Stimulated activated CD8-positive, alpha-beta memory T cell treated with anti-CD3 and anti-CD28 coated beads, Interleukin-4, amount 100 ng/mL, for 4 hours (primary cell): ENCODE measurements around the gene CAPS.
"Not testable (repeated sequence)": the region's sequence is repeated elsewhere in the genome, so short reads cannot be mapped to it uniquely, and the experiment has no call there.

Source experiments
- DNase-seq, 2 donors: peaks; one replicate each; pipeline ENCODE4 v3.0.0-alpha.2; 2020; ENCODE audit warnings: low read depth in 2 of 2, low spot score in 1 of 2

The CAPS gene

GRCh38 chr19:5913739-5914357 is at the start of gene CAPS:
CAPS (plus strand) TSS chr19:5914254; CDS start chr19:5914407, 153 bp downstream.
- DNase-seq: no peak

GRCh38 chr19:5864725-5865486 is 49.1 kb upstream of the CAPS start:
- DNase-seq: no peak

- no peak for DNase-seq
Measured at GRCh38 chr19:5865772-5866171, 48.3 kb upstream of the CAPS start.

GRCh38 chr19:5867201-5868136 is 46.6 kb upstream of the CAPS start:
- DNase-seq: no peak

DNA sequence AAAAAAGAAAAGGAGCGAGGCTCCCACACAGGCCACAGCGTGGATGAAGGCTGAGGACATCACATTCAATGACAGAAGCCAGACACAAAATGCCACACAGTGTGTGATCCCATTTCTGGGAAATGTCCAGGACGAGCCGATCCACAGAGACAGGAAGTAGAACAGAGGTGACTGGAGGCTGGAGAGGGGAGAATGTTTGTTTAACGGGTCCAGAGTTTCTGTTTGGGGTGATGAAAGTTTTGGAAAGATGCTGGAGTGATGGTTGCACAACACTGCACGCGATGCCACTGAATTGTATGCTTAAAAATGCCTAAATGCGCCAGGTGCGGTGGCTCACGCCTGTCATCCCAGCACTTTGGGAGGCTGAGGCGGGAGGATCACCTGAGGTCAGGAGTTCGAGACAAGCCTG is 43.1 kb upstream of the CAPS start:
- DNase-seq: no peak

DNA sequence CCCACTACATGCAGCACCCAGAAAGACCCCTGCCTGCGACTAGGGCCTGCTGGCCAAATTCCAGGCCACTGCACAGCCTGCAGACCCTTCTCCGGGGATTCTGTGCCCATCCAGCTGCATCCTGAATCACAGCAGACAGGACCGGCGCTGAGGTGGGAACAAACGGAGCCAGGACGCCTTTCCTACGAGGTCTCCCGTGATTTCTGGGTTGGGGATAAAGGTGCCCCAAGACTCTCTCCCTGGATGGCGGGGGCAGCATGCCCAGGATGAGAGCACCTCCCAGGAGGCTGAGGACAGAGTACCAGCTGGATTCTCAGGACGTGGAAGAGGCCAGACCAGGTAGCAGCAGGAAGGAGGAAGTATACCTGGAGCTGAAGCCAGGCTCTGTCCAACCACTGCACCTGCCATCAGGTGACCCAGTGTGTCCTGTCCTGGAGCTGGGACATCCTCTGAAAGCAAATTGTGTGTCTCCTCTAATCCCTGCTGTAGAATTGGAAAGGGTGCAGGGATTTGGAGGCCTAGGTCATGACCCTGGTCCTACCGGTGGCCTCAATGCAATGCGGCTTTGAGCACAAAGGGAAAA is 40.3 kb upstream of the CAPS start:
- no peak for DNase-seq

DNA sequence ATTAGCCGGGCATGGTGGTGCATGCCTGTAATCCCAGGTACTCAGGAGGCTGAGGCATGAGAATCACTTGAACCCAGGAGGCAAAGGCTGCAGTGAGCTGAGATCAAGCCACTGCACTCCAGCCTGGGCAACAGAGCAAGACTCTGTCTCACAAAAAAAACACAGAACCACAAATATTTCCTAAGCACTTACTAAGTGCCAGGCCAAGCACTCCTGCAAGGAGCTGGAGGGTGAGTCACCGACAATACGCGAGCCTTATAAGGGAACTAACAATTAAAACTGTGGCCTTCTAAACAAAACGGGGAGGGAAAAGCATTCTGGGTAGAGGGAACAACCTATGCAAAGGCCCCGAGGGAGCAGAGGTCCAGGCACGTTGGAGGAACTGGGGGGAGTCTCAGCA is 39.6 kb upstream of the CAPS start:
- not testable (repeated sequence) for DNase-seq

GRCh38 chr19:5877427-5877826 is 36.6 kb upstream of the CAPS start:
- DNase-seq: no peak

- DNase-seq: no peak
Measured at GRCh38 chr19:5877882-5878281, 36.2 kb upstream of the CAPS start.

DNA sequence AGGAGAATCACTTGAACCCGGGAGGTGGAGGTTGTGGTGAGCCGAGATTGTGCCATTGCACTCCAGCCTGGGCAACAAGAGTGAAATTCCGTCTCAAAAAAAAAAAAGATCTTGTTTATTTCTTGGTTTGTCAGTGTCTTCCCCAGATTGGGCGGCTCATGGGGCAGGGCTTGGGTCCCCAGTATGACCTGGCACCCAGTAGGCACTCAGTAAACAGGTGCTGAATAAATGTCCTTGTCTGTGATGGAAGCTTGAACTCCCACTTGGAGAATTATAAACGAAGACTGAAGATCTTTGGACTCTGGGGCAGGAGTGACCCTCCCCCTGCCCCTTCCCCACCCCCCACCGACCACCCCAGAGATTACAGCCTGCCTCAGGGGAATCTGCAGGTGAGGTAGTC is 33.9 kb upstream of the CAPS start:
- DNase-seq: no peak

DNA sequence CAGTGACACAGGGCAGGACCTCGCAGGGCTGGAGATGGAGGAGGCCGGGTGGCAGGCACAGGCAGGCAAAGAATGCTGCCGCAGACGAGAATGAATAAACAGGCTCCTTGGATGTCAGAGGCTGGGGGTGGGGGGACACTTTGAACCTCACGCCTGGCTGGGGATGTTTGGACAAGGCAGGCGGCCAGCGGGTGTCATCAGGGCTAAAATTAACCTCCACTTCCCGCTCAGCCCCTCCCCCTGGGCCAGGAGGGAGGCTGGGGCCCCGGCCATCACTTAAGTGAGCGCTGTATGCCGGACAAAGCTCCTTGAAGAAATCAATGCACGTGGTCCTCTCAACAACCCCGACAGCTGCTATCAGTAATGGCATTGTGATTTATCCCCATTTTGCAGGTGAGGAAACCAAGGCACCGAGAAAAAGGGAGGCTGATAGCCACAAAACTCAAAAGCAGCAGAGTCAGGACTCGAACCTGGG is 33.4 kb upstream of the CAPS start:
- DNase-seq: no peak

DNA sequence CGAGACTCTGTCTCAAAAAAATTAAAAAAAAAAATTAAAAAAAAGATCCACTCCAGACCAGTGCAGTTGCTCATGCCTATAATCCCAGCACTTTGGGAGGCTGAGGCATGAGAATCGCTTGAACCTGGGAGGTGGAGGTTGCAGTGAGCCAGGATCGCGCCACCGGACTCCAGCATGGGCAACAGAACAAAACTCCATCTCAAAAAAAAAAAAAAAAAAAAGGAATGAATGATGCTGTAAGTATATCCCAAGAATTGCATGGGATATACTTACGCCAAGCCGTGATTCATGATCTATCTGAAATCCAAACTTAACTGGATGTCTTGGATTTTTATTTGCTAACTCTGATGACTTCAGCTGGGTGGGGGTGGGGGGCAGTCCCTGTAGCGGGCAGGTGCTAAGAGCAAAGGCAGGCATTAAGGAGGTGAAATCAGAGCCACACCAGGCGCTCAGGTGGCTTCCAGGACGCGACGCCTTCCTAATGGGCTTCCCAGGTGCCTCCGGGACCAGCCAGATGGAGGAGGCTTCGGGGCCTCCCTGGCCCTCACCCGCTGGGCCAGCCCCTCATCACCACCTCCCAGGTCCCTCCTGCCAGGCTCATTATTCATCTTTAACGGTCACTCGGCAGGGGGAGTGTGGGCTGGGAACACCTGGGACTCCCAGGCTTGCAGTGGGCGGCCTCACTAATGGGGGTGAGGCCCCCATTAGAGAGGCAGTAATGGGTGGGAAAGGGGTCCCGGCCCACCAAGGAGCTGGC is 32.3 kb upstream of the CAPS start:
- no peak for DNase-seq

- no peak for DNase-seq
Measured at GRCh38 chr19:5882421-5882968, 31.6 kb upstream of the CAPS start.

DNA sequence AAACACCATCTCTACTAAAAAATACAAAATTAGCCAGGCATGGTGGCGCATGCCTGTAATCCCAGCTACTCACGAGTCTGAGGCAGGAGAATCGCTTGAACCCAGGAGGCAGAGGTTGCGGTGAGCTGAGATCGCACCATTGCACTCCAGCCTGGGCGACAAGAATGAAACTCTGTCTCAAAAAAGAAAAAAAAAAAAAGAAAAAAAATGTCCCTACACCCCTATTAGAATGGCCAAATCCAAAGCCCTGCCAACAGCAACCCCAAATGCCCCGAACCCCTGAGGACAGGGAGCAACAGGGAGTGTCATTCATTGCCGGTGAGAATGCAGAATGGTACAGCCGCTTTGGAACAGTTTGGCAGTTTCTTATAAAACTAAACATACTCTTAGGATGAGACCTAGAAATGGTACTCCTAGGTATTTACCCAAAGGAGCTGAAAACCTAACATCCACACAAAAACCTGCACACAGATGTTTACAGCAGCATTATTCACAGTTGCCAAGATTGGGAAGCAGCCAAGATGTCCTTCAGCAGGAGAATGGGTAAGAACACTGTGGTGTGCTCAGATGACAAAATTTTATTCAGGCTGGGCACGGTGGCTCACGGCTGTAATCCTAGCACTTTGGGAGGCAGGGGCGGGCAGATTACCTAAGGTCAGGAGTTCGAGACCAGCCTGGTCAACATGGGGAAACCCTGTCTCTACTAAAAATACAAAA is 30.7 kb upstream of the CAPS start:
- DNase-seq: not testable (repeated sequence)

GRCh38 chr19:5884065-5884811 is 29.8 kb upstream of the CAPS start:
- DNase-seq: not testable (repeated sequence)

- no peak for DNase-seq
Measured at GRCh38 chr19:5889288-5889971, 24.6 kb upstream of the CAPS start.

GRCh38 chr19:5890099-5890498 is 24.0 kb upstream of the CAPS start:
- no peak for DNase-seq

DNA sequence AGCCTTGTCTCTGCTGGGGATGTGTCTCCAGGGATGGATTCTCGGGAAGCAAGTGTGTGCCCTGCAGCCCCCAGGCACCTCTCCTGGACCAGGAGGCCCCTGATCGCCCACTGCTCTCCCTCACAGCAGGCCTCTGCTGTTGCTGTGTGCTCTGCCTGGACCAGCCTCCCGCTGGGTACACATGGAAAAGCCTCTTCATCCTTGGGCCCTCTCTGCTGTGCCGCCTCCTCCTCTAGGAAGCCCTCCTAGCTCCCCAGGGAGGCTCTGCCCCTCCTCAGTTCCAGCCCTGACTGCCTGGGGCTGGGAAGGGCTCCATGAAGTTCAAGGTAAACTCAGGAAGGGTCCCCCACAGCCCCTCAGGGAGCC is 22.5 kb upstream of the CAPS start:
- no peak for DNase-seq
